Keratinocyte (primary cell): ENCODE measurements around the gene C1QTNF9B. TPM values are rescaled to one million over a fixed set of nuclear protein-coding genes. Genes with fewer than 3 reads are reported as not detected.

Experiments used
- DNase-seq: peaks from one replicate; pipeline ENCODE4 v3.0.0-alpha.2; 2011; ENCODE audit warnings: low read depth, missing footprints, low spot score
- FAIRE-seq: peaks from 2 replicates; lab custom pipeline; 2011; peaks lifted over from hg19 to GRCh38; lab: Jason Lieb, UNC
- H2AFZ ChIP-seq: 2 replicates; pipeline ENCODE4 v1.6.0; 2012; ENCODE audit warnings: low read length, control low read depth, inconsistent platforms; ENCODE audit not compliant: control insufficient read depth
- H3K27ac ChIP-seq: 2 replicates; pipeline ENCODE4 v1.5.1; 2011; ENCODE audit warnings: low read length; ENCODE audit not compliant: control insufficient read depth, insufficient read depth
- H3K27me3 ChIP-seq: 3 replicates; pipeline ENCODE4 v1.6.0; 2011; ENCODE audit warnings: low read length; ENCODE audit not compliant: control insufficient read depth, insufficient read depth; ENCODE audit errors: extremely low read depth
- H3K36me3 ChIP-seq, 2 experiments: 2 replicates in 1 of 2; 3 replicates in 1 of 2; pipeline ENCODE4 v1.5.1; 2011; ENCODE audit warnings: low read length in 2 of 2, mild to moderate bottlenecking in 1 of 2; ENCODE audit not compliant: control insufficient read depth in 2 of 2, insufficient read depth in 2 of 2; ENCODE audit errors: extremely low read depth in 1 of 2
- H3K4me1 ChIP-seq: 3 replicates; pipeline ENCODE4 v1.5.1; 2011; ENCODE audit warnings: low read length; ENCODE audit not compliant: control insufficient read depth, insufficient read depth; ENCODE audit errors: extremely low read depth
- H3K4me2 ChIP-seq: 3 replicates; pipeline ENCODE4 v1.6.0; 2011; ENCODE audit warnings: low read depth, low read length; ENCODE audit not compliant: control insufficient read depth, insufficient read depth; ENCODE audit errors: extremely low read depth
- H3K4me3 ChIP-seq, 3 experiments: fragments of 200-600 bp in 1 of 3; sonication (generic) in 1 of 3; 2 replicates in 2 of 3; 3 replicates in 1 of 3; pipeline ENCODE4 v1.5.1; 2011 to 2016; ENCODE audit warnings: low read length in 3 of 3, mild to moderate bottlenecking in 3 of 3, control low read depth in 2 of 3, inconsistent platforms in 1 of 3, low read depth in 1 of 3, mixed read lengths in 1 of 3, mixed run types in 1 of 3, moderate library complexity in 1 of 3; ENCODE audit not compliant: control insufficient read depth in 2 of 3, insufficient read depth in 2 of 3; ENCODE audit errors: extremely low read depth in 1 of 3
- H3K79me2 ChIP-seq: 2 replicates; pipeline ENCODE4 v1.6.0; 2012; ENCODE audit warnings: low read length; ENCODE audit not compliant: control insufficient read depth, insufficient read depth
- H3K9ac ChIP-seq: 3 replicates; pipeline ENCODE4 v1.6.0; 2011; ENCODE audit warnings: low read length; ENCODE audit not compliant: control insufficient read depth, insufficient read depth; ENCODE audit errors: extremely low read depth
- H3K9me1 ChIP-seq: 3 replicates; pipeline ENCODE4 v1.6.0; 2011; ENCODE audit warnings: low read length; ENCODE audit not compliant: control insufficient read depth, insufficient read depth; ENCODE audit errors: extremely low read depth
- H3K9me3 ChIP-seq: 2 replicates; pipeline ENCODE4 v1.5.1; 2012; ENCODE audit warnings: low read depth, low read length; ENCODE audit not compliant: control insufficient read depth
- H4K20me1 ChIP-seq: 3 replicates; pipeline ENCODE4 v1.6.0; 2011; ENCODE audit warnings: low read length; ENCODE audit not compliant: control insufficient read depth, insufficient read depth; ENCODE audit errors: extremely low read depth
- EZH2 ChIP-seq: IDR thresholded peaks from one replicate; pipeline ENCODE4 v1.6.1; 2012; ENCODE audit warnings: inconsistent platforms, mild to moderate bottlenecking, low read length, moderate library complexity
- dilution Hi-C: fragments of 300-500 bp; cut with MboI; formaldehyde crosslinking; loops from one replicate; pipeline ENCODE4 v1.7.0; 2020; ENCODE audit warnings: low sequenced_read_pairs; ENCODE audit not compliant: extremely low pct_ligation_motif_present
- polyA plus RNA-seq, 5 experiments: library from polyadenylated mRNA; depleted of rRNA in 3 of 5; stranded (reverse) in 3 of 5; stranded (forward) in 1 of 5; unstranded in 1 of 5; fragments of >200 nt; gene quantifications; 1 replicate in 1 of 5; 2 replicates in 3 of 5; 3 replicates in 1 of 5; pipeline versions ENCODE4 v1.2.1 to v1.2.3, GENCODE V29; 2011 to 2012; ENCODE audit warnings: missing spikeins in 2 of 5, low read depth in 1 of 5, low replicate concordance in 1 of 5
- TF ChIP-seq, protein P1 (sequence below), 3 experiments: IDR thresholded peaks in 1 of 3; conservative IDR thresholded peaks in 1 of 3; optimal IDR thresholded peaks in 1 of 3; 2 replicates in 2 of 3; 3 replicates in 1 of 3; pipeline versions ENCODE3 to v1.5.1; 2011; ENCODE audit warnings: low read length in 3 of 3, mild to moderate bottlenecking in 3 of 3, moderate library complexity in 2 of 3, control low read depth in 1 of 3, inconsistent platforms in 1 of 3; ENCODE audit not compliant: insufficient read depth in 2 of 3; ENCODE audit errors: extremely low read depth in 1 of 3

Gene C1QTNF9B
- polyA plus RNA-seq, 1 donor (not counting 4 experiments of a cell fraction or from before 2014, with no cell fraction given) = not detected

DNA sequence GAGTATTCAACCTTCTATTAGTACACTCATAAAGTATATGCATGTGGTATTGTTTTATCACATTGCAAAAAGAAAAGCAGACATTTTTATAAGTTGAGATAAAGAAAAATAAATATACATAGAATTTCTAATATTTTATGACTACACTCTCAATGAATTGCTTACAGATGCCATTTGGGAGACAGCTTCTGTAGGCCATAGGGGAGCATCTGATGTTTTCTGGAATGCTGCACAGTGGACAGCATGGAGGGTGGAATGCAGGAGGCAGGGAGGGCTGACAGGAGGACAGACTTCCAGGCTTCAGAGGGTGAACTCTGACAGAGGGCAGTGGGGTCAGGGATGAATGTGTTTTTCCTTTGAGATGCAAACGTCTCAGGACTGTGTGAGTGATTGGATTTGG, 53.9 kb downstream of the C1QTNF9B start:
- Histone ChIP-seq H3K9me3 (no peaks in the 10 kb centered on the region), H3K36me3 (no peaks in the 10 kb centered on the region), H3K4me1 (peaks cover 5% of the 10 kb centered on the region), H3K27ac (no peak overlapping the region), H3K9me1 (no peaks in the 10 kb centered on the region), H3K79me2 (no peaks in the 10 kb centered on the region), H3K9ac (no peak overlapping the region), H2AFZ (no peak overlapping the region), H3K4me2 (no peak overlapping the region), H3K27me3 (no peaks in the 10 kb centered on the region), H3K4me3 (no peak overlapping the region), H4K20me1 (no peaks in the 10 kb centered on the region)
- no peak for DNase-seq
- no peak for FAIRE-seq
- dilution Hi-C loops = no loop called here
- TF ChIP-seq EZH2 = no peak
- TF ChIP-seq, protein P1, sequence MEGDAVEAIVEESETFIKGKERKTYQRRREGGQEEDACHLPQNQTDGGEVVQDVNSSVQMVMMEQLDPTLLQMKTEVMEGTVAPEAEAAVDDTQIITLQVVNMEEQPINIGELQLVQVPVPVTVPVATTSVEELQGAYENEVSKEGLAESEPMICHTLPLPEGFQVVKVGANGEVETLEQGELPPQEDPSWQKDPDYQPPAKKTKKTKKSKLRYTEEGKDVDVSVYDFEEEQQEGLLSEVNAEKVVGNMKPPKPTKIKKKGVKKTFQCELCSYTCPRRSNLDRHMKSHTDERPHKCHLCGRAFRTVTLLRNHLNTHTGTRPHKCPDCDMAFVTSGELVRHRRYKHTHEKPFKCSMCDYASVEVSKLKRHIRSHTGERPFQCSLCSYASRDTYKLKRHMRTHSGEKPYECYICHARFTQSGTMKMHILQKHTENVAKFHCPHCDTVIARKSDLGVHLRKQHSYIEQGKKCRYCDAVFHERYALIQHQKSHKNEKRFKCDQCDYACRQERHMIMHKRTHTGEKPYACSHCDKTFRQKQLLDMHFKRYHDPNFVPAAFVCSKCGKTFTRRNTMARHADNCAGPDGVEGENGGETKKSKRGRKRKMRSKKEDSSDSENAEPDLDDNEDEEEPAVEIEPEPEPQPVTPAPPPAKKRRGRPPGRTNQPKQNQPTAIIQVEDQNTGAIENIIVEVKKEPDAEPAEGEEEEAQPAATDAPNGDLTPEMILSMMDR (optimal IDR thresholded peaks at IDR 0.05 in 1 of 3, IDR thresholded peaks at IDR 0.05 in 1 of 3, conservative IDR thresholded peaks at IDR 0.05 in 1 of 3; ENCODE audit: extremely low read depth in 1 of 3, insufficient read depth in 2 of 3, low read length in 3 of 3) = no peak

DNA sequence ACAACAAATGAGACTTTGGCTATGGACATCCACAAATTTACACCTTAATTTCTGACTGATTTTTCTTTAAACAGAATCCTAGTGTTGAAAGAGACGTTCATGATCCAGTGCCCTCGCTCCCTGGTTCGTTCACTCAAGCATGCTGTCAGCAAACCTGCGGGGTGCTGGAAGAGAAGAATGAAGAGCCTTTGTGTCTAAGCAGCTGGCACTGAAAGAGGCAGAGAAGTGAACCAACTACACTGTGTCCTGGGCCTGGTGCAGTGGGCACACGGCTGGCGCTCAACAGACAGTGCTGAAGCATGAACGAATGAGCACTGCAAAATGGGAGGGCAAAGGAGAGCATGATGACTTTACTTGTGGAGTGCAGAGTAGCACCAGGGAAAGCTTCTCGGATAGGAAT, 54.9 kb downstream of the C1QTNF9B start:
- no peaks in the 10 kb centered on the region for H3K79me2 ChIP-seq
- TF ChIP-seq, protein P1 (optimal IDR thresholded peaks at IDR 0.05 in 1 of 3, IDR thresholded peaks at IDR 0.05 in 1 of 3, conservative IDR thresholded peaks at IDR 0.05 in 1 of 3; ENCODE audit: extremely low read depth in 1 of 3, insufficient read depth in 2 of 3, low read length in 3 of 3) = no peak
- TF ChIP-seq EZH2 = no peak
- H3K9ac ChIP-seq = no peak overlapping the region
- H3K36me3 ChIP-seq = no peaks in the 10 kb centered on the region
- DNase-seq (no peak), FAIRE-seq (no peak)
- no peaks in the 10 kb centered on the region for H3K27me3 ChIP-seq
- H3K4me1 ChIP-seq = no peaks in the 10 kb centered on the region
- H3K4me3 ChIP-seq = no peak overlapping the region
- dilution Hi-C loops = no loop called here
- H2AFZ ChIP-seq = no peak overlapping the region
- H3K9me1 ChIP-seq = no peaks in the 10 kb centered on the region
- H3K4me2 ChIP-seq = no peak overlapping the region
- no peaks in the 10 kb centered on the region for H4K20me1 ChIP-seq
- H3K9me3 ChIP-seq = no peaks in the 10 kb centered on the region
- H3K27ac ChIP-seq = no peak overlapping the region

Other genes starting within 250 kb of the C1QTNF9B start
- gene MIPEP, start 8.1 kb downstream of the C1QTNF9B start, polyA plus RNA-seq = 26.3 to 35.0 TPM (median 29.0 TPM) in 3 replicates